VCaP (cell line): ENCODE results near the gene WWC2.
A peak's percentile ranks its signal among the peaks of the same experiment; 100 is the strongest.

Source experiments
- H3K27ac ChIP-seq: fragments of 450-650 bp; 2 replicates; pipeline ENCODE4 v1.5.1; 2017
- CTCF ChIP-seq: fragments of 450-650 bp; conservative IDR thresholded peaks from 2 replicates; pipeline ENCODE4 v1.5.1; 2017; ENCODE audit warnings: mild to moderate bottlenecking, moderate library complexity

The WWC2 gene

GRCh38 chr4:183252959-183253358 is 153.9 kb downstream of the WWC2 start:
- no peak for TF ChIP-seq CTCF
- H3K27ac ChIP-seq: no peak overlapping the region

DNA sequence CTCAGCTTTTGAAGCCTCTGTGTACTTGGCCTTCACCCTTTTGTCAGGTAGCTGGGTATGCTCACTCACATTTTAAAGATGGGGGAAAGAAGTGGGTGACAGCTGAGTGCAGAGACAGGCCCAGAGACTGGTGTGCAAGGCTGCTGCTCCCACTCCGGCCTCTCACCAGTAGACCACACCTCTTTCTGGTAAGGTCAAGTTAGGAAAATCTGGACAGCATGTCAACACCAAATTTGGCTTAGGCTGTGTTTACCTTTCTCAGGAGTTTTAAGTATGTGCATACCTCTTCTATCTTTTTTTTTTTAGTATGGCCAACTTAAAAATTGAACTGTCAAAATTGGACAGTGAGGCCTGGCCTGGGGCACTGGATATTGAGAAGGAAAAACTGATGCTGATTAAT is 154.4 kb downstream of the WWC2 start:
- H3K27ac ChIP-seq: no peak overlapping the region
- no peak for TF ChIP-seq CTCF

DNA sequence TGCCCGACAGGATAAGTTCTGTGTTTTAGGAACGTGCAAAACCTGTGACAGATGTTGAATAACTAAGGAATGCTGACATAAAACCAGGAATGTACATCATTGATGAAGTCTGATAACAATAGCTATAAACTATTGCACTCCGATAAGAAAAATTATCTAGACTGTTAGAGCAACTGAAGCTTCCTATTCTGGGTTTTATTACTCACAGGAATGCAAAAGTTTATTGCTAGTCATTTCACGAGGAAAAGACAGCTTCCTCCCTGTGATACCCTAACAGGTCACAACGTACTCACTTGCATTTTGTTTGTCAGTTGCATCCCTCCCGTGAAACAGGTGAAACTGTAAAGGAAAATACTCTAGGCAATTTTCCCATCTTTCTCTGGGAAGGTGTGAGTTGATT is 155.1 kb downstream of the WWC2 start:
- TF ChIP-seq CTCF: no peak
- no peak overlapping the region for H3K27ac ChIP-seq

DNA sequence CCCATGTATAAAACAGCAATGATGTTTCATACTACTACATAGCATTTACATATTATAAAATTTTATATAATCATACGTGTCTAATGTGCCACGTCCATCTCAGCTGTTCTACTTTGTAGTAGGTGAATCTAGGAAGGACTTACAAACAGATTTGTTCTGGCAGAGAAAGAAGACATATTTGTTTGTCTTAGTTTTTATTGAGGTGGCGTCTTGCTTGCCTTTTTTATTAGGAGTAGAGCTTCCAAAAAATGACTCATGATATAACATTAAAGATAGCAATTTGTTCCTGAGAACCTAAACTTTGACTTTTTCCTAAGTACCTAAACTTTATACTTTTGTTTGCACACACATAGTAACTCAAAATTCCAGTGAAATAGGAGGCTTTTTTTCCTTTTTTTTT is 156.4 kb downstream of the WWC2 start:
- H3K27ac ChIP-seq: 0 out of 2 replicates have a peak overlapping the region, but pooled peaks have one; percentile 6
- TF ChIP-seq CTCF: no peak

- TF ChIP-seq CTCF: no peak
- H3K27ac ChIP-seq: 0 out of 2 replicates have a peak overlapping the region, but pooled peaks have one; percentile 6
Measured at GRCh38 chr4:183256343-183256742, 157.3 kb downstream of the WWC2 start.

DNA sequence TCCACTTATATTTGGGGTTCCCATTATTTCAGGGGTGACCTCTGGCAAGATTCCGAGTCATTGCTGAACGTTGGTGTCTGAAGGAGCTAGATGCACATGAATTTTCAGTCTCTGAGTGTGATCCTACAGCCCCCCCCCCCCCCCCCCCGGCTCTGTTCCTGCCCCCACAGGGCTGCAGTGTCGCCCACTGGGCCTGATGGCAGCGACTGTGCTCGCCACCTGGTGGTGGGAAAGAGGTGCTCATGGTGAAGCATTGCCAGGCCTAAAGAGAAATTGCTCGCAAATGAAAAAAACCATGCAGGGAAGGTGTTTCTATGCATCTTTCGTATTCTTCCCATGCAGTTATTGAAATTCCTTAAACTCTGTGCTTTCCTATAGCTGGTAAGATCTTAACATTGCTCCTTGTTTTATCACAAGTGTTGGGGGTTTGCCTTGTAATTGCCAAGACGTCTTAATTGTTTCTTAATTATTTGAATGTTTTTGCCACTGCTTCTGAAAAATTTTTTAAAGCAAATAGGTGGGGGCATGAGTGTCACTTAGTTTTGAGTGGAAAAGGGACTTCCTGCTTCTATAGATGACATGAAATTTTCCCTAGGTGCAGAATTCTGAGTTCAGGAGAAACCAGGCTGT is 157.8 kb downstream of the WWC2 start:
- peak; percentile 84 for TF ChIP-seq CTCF
- no peak overlapping the region for H3K27ac ChIP-seq

- H3K27ac ChIP-seq: no peak overlapping the region
- TF ChIP-seq CTCF: no peak
Measured at GRCh38 chr4:183257808-183258207, 158.8 kb downstream of the WWC2 start.
